Measurements from ENCODE around the gene FAT3.

- TF ChIP-seq CTCF (IDR thresholded peaks at IDR 0.05 in 2 of 3, conservative IDR thresholded peaks at IDR 0.05 in 1 of 3; ENCODE audit: control insufficient read depth in 2 of 3, extremely low read depth in 1 of 3, insufficient read depth in 1 of 3, low read depth in 3 of 3, low read length in 3 of 3) = no peak
- TF ChIP-seq GABPA (IDR thresholded peaks at IDR 0.05; ENCODE audit: low read depth) = no peak
- TF ChIP-seq FOS (IDR thresholded peaks at IDR 0.05; ENCODE audit: borderline replicate concordance, extremely low read depth, insufficient read length) = no peak
- no peak for TF ChIP-seq RAD21 (IDR thresholded peaks at IDR 0.05; ENCODE audit: insufficient read depth, low read depth, low read length)
- no peak for TF ChIP-seq SPI1 (IDR thresholded peaks at IDR 0.05; ENCODE audit: borderline replicate concordance, insufficient read depth, low read depth, low read length)
- no peak for TF ChIP-seq HDGF (IDR thresholded peaks at IDR 0.05)
- no peak for TF ChIP-seq MTA3 (IDR thresholded peaks at IDR 0.05; ENCODE audit: borderline replicate concordance, low read length)
- TF ChIP-seq USF1 (IDR thresholded peaks at IDR 0.05; ENCODE audit: borderline replicate concordance, extremely low read length, insufficient read depth, low read depth, low read length) = no peak
- TF ChIP-seq POLR2AphosphoS2 (IDR thresholded peaks at IDR 0.05; ENCODE audit: low read depth, low read length) = no peak
- TF ChIP-seq MYC (IDR thresholded peaks at IDR 0.05; ENCODE audit: insufficient read depth, insufficient read length, insufficient replicate concordance, low read length, severe bottlenecking) = no peak
- TF ChIP-seq CBX3 (IDR thresholded peaks at IDR 0.05; ENCODE audit: borderline replicate concordance, low read depth) = no peak
- TF ChIP-seq, protein P1, sequence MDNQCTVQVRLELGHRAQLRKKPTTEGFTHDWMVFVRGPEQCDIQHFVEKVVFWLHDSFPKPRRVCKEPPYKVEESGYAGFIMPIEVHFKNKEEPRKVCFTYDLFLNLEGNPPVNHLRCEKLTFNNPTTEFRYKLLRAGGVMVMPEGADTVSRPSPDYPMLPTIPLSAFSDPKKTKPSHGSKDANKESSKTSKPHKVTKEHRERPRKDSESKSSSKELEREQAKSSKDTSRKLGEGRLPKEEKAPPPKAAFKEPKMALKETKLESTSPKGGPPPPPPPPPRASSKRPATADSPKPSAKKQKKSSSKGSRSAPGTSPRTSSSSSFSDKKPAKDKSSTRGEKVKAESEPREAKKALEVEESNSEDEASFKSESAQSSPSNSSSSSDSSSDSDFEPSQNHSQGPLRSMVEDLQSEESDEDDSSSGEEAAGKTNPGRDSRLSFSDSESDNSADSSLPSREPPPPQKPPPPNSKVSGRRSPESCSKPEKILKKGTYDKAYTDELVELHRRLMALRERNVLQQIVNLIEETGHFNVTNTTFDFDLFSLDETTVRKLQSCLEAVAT (IDR thresholded peaks at IDR 0.05) = no peak
- no peak for TF ChIP-seq ZNF384 (IDR thresholded peaks at IDR 0.05; ENCODE audit: borderline replicate concordance, low read depth, low read length)
Observed at GRCh38 chr11:92269841-92270240, 45.2 kb downstream of the FAT3 start.
